ENCODE results near the gene PDIK1L.
A peak's percentile ranks its signal among the peaks of the same experiment; 100 is the strongest.

PDIK1L gene

GRCh38 chr1:26122988-26123973 lies 11.7 kb downstream of the PDIK1L start:
- DNase-seq (ENCODE audit: low spot score) = no peak

- no peak for DNase-seq (ENCODE audit: low spot score)
Measured at GRCh38 chr1:26124418-26125331, 13.1 kb downstream of the PDIK1L start.

GRCh38 chr1:26125382-26125781 lies 13.8 kb downstream of the PDIK1L start:
- no peak for DNase-seq (ENCODE audit: low spot score)

- DNase-seq (ENCODE audit: low spot score) = no peak
Measured at GRCh38 chr1:26125946-26126320, 14.3 kb downstream of the PDIK1L start.

- DNase-seq (ENCODE audit: low spot score) = no peak
Measured at GRCh38 chr1:26126321-26127084, 14.9 kb downstream of the PDIK1L start.

GRCh38 chr1:26127235-26128163 lies 15.9 kb downstream of the PDIK1L start:
- DNase-seq (ENCODE audit: low spot score) = no peak

GRCh38 chr1:26129778-26130177 lies 18.2 kb downstream of the PDIK1L start:
- DNase-seq (ENCODE audit: low spot score) = no peak

GRCh38 chr1:26130695-26131094 lies 19.1 kb downstream of the PDIK1L start:
- DNase-seq (ENCODE audit: low spot score) = no peak

- no peak for DNase-seq (ENCODE audit: low spot score)
Measured at GRCh38 chr1:26132128-26132833, 20.7 kb downstream of the PDIK1L start.

GRCh38 chr1:26132834-26133167 lies 21.2 kb downstream of the PDIK1L start:
- DNase-seq (ENCODE audit: low spot score) = no peak

GRCh38 chr1:26134466-26134865 lies 22.8 kb downstream of the PDIK1L start:
- DNase-seq (ENCODE audit: low spot score) = no peak

GRCh38 chr1:26138974-26139558 lies 27.4 kb downstream of the PDIK1L start:
- DNase-seq (ENCODE audit: low spot score) = no peak

- no peak for DNase-seq (ENCODE audit: low spot score)
Measured at GRCh38 chr1:26142159-26142558, 30.5 kb downstream of the PDIK1L start.

GRCh38 chr1:26145041-26145959 lies 33.7 kb downstream of the PDIK1L start:
- peak; percentile 83 for DNase-seq (ENCODE audit: low spot score)

GRCh38 chr1:26145960-26146294 lies 34.3 kb downstream of the PDIK1L start:
- DNase-seq (ENCODE audit: low spot score) = no peak

GRCh38 chr1:26148887-26149286 lies 37.3 kb downstream of the PDIK1L start:
- no peak for DNase-seq (ENCODE audit: low spot score)

GRCh38 chr1:26153966-26154532 lies 42.4 kb downstream of the PDIK1L start:
- no peak for DNase-seq (ENCODE audit: low spot score)

- DNase-seq (ENCODE audit: low spot score) = no peak
Measured at GRCh38 chr1:26154750-26155149, 43.1 kb downstream of the PDIK1L start.

All from D341Med (cell line).